Measurements from ENCODE around the gene LRRC3.

The LRRC3 gene

GRCh38 chr21:44480200-44481053, 25.1 kb downstream of the LRRC3 start:
- DNase-seq, result no peak

GRCh38 chr21:44482581-44483287, 27.4 kb downstream of the LRRC3 start:
- DNase-seq, result no peak

GRCh38 chr21:44483288-44484237, 28.3 kb downstream of the LRRC3 start:
- no peak for DNase-seq

GRCh38 chr21:44484498-44485253, 29.4 kb downstream of the LRRC3 start:
- no peak for DNase-seq

GRCh38 chr21:44485254-44485793, 30.0 kb downstream of the LRRC3 start:
- DNase-seq, result peak; percentile 7

- no peak for DNase-seq
Measured at GRCh38 chr21:44485796-44486195, 30.5 kb downstream of the LRRC3 start.

GRCh38 chr21:44486302-44486701, 31.0 kb downstream of the LRRC3 start:
- DNase-seq, result no peak

GRCh38 chr21:44487831-44488230, 32.5 kb downstream of the LRRC3 start:
- DNase-seq, result peak; percentile 41

GRCh38 chr21:44489962-44490361, 34.7 kb downstream of the LRRC3 start:
- DNase-seq, result no peak

- DNase-seq, result no peak
Measured at GRCh38 chr21:44490405-44490804, 35.1 kb downstream of the LRRC3 start.

GRCh38 chr21:44490816-44491215, 35.5 kb downstream of the LRRC3 start:
- DNase-seq, result no peak

- no peak for DNase-seq
Measured at GRCh38 chr21:44492567-44493385, 37.5 kb downstream of the LRRC3 start.

GRCh38 chr21:44494418-44494817, 39.1 kb downstream of the LRRC3 start:
- DNase-seq, result no peak

- no peak for DNase-seq
Measured at GRCh38 chr21:44494956-44495355, 39.6 kb downstream of the LRRC3 start.

GRCh38 chr21:44495611-44496563, 40.6 kb downstream of the LRRC3 start:
- no peak for DNase-seq

- no peak for DNase-seq
Measured at GRCh38 chr21:44496564-44497550, 41.5 kb downstream of the LRRC3 start.

- DNase-seq, result no peak
Measured at GRCh38 chr21:44497703-44498126, 42.4 kb downstream of the LRRC3 start.
